T1000 (cell line): Measurements from ENCODE around the gene CYP8B1.

Experiments used
- DNase-seq: peaks from one replicate; lab custom pipeline; 2025; ENCODE audit warnings: mixed read lengths; lab: John Stamatoyannopoulos, UW

Gene CYP8B1

DNA sequence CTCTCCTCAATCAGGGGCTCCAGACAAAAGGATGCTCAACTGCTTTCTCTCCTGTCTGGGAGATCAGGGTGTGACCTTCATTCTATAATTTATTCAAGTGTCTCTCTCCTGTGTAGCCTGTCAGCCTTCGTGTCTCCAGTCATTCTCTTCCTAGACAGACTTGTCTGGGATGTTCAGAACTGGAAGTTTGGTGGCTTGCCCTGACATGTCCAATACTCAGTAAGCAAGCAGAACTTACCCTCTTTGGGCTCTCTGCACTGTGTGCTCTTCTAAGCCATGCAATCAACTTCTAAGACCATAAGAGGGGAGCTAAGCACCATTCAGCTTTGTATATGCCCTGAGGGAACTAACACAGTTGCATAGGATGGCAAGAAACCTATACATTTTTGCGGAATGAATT, 52.3 kb downstream of the CYP8B1 start:
- no peak for DNase-seq

DNA sequence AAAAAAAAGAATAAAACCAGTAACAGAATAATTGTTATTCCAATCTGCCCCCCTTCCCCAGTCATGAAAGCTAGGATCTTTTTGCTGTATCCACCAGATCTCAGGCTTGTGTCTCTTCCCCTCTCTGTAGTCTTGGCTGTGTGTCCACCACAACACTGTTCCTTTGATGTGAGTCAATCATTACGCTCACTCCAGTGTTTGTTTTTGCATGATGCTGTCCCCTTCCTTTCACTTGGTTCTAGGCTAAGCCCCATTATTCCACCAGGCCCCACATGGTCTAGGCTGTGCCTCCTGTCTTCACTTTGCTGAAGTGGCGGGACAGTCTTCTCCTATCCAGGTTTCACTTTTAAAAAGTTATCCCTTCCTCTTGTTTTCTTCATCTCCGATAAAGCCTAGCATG, 52.9 kb downstream of the CYP8B1 start:
- DNase-seq = no peak
